ENCODE measurements around the gene OR9A4. TPM values are rescaled to one million over a fixed set of nuclear protein-coding genes. Genes with fewer than 3 reads are reported as not detected.

The OR9A4 gene
- total RNA-seq, 1 experiment from 2014 or later, result not detected

GRCh38 chr7:141911391-141911790, 4.8 kb upstream of the OR9A4 start:
- H3K9me3 Mint-ChIP-seq, result no peaks in the 10 kb centered on the region
- ATAC-seq, result no peak
- POLR2A ChIA-PET, result no interaction called here
- peaks cover 8% of the 10 kb centered on the region for H3K27me3 Mint-ChIP-seq (ENCODE audit: low read depth)
- H3K4me1 Mint-ChIP-seq, result no peaks in the 10 kb centered on the region
- CTCF ChIA-PET, result no interaction called here
- H3K27ac Mint-ChIP-seq, result no peak overlapping the region
- TF ChIP-seq OVOL2 (CRISPR knock-in tag; IDR thresholded peaks at IDR 0.05; ENCODE audit: borderline replicate concordance), result no peak
- TF ChIP-seq FOXP4 (CRISPR knock-in tag; IDR thresholded peaks at IDR 0.05), result no peak
- TF ChIP-seq ZNF671 (CRISPR knock-in tag; IDR thresholded peaks at IDR 0.05), result no peak
- no peak for TF ChIP-seq ZNF232 (CRISPR knock-in tag; IDR thresholded peaks at IDR 0.05)
- no peak for TF ChIP-seq ZNF138 (CRISPR knock-in tag; conservative IDR thresholded peaks at IDR 0.05)
- TF ChIP-seq USF1 (CRISPR knock-in tag; IDR thresholded peaks at IDR 0.05), result no peak
- TF ChIP-seq USF2 (CRISPR knock-in tag; IDR thresholded peaks at IDR 0.05), result no peak
- no peak for TF ChIP-seq ELF4 (CRISPR knock-in tag; IDR thresholded peaks at IDR 0.05; ENCODE audit: low read depth)
- no peak for TF ChIP-seq E2F5 (CRISPR knock-in tag; IDR thresholded peaks at IDR 0.05)
- no peak for TF ChIP-seq ZBTB21 (CRISPR knock-in tag; IDR thresholded peaks at IDR 0.05; ENCODE audit: borderline replicate concordance)
- H3K36me3 Mint-ChIP-seq, result no peaks in the 10 kb centered on the region
- no peak for DNase-seq (ENCODE audit: low spot score)
- H3K4me3 Mint-ChIP-seq, result no peak overlapping the region

GRCh38 chr7:141915565-141915964, 634 bp upstream of the OR9A4 start:
- POLR2A ChIA-PET, result no interaction called here
- ATAC-seq, result no peak

More at GRCh38 chr7:141915565-141915964, 634 bp upstream of the OR9A4 start:
- H3K27ac Mint-ChIP-seq, result no peak overlapping the region
- CTCF ChIA-PET, result no interaction called here
- TF ChIP-seq PREB (CRISPR knock-in tag; IDR thresholded peaks at IDR 0.05; ENCODE audit: borderline replicate concordance) (no peak), HMGXB4 (CRISPR knock-in tag; IDR thresholded peaks at IDR 0.05) (no peak), GRHL2 (CRISPR knock-in tag; IDR thresholded peaks at IDR 0.05; ENCODE audit: insufficient replicate concordance, severe bottlenecking) (no peak), STAT6 (CRISPR knock-in tag; conservative IDR thresholded peaks at IDR 0.05; ENCODE audit: low read depth) (no peak), SOX15 (CRISPR knock-in tag; IDR thresholded peaks at IDR 0.05) (no peak), NFATC4 (CRISPR knock-in tag; IDR thresholded peaks at IDR 0.05) (no peak), RORB (CRISPR knock-in tag; IDR thresholded peaks at IDR 0.05) (no peak), ATF2 (CRISPR knock-in tag; IDR thresholded peaks at IDR 0.05; ENCODE audit: borderline replicate concordance, low read depth) (no peak), GTF2I (CRISPR knock-in tag; conservative IDR thresholded peaks at IDR 0.05) (no peak), NFE2L1 (CRISPR knock-in tag; IDR thresholded peaks at IDR 0.05) (no peak), JUN (CRISPR knock-in tag; IDR thresholded peaks at IDR 0.05) (no peak), FOXK1 (CRISPR knock-in tag; IDR thresholded peaks at IDR 0.05) (no peak), TEAD4 (CRISPR knock-in tag; IDR thresholded peaks at IDR 0.05) (no peak), USF1 (CRISPR knock-in tag; IDR thresholded peaks at IDR 0.05) (no peak), NFYB (CRISPR knock-in tag; conservative IDR thresholded peaks at IDR 0.05; ENCODE audit: low read depth) (no peak)
- H3K9me3 Mint-ChIP-seq, result peaks cover 11% of the 10 kb centered on the region
- no peak for DNase-seq (ENCODE audit: low spot score)
- no peaks in the 10 kb centered on the region for H3K4me1 Mint-ChIP-seq
- H3K36me3 Mint-ChIP-seq, result no peaks in the 10 kb centered on the region; the same call in 1 of the 2 replicates
- H3K27me3 Mint-ChIP-seq (ENCODE audit: low read depth), result peaks cover 3% of the 10 kb centered on the region
- H3K4me3 Mint-ChIP-seq, result no peak overlapping the region

All from WTC11 (cell line).